ENCODE data around the gene SLC10A7. TPM values are rescaled to one million over a fixed set of nuclear protein-coding genes. Genes with fewer than 3 reads are reported as not detected.

The SLC10A7 gene
- total RNA-seq, 2 experiments from 2014 or later: 10.7 to 11.0 TPM

- Mint-ChIP-seq H3K9me3 (no peaks in the 10 kb centered on the region), H3K27me3 (no peaks in the 10 kb centered on the region), H3K4me3 (no peak overlapping the region), H3K27ac (no peak overlapping the region), H3K36me3 (ENCODE audit: low read depth) (no peaks in the 10 kb centered on the region), H3K4me1 (ENCODE audit: low read depth) (peaks cover 14% of the 10 kb centered on the region)
- no peak for TF ChIP-seq CTCF (IDR thresholded peaks at IDR 0.05)
- ChIA-PET CTCF (no interaction called here), POLR2A (no interaction called here)
- intact Hi-C loops (cut with micrococcal nuclease): no loop called here
- ATAC-seq (no peak), DNase-seq (no peak)
Observed at GRCh38 chr4:146238107-146238506, 283.6 kb downstream of the SLC10A7 start.

- TF ChIP-seq CTCF (IDR thresholded peaks at IDR 0.05): no peak
- Mint-ChIP-seq H3K4me3 (no peak overlapping the region), H3K9me3 (peaks cover 2% of the 10 kb centered on the region), H3K4me1 (ENCODE audit: low read depth) (peaks cover 7% of the 10 kb centered on the region), H3K36me3 (ENCODE audit: low read depth) (no peaks in the 10 kb centered on the region), H3K27ac (no peak overlapping the region), H3K27me3 (no peaks in the 10 kb centered on the region)
- POLR2A ChIA-PET: no interaction called here
- intact Hi-C loops (cut with micrococcal nuclease): no loop called here
- CTCF ChIA-PET: no interaction called here
- DNase-seq (no peak), ATAC-seq (no peak)
Observed at GRCh38 chr4:146237092-146237491, 284.6 kb downstream of the SLC10A7 start.

GRCh38 chr4:146236216-146236615, 285.5 kb downstream of the SLC10A7 start:
- peaks cover 2% of the 10 kb centered on the region for H3K9me3 Mint-ChIP-seq
- no peaks in the 10 kb centered on the region for H3K27me3 Mint-ChIP-seq
- DNase-seq: no peak
- CTCF ChIA-PET: interaction anchor here (0.9 kb wide), 1 partner anchor 11 kb away, joined by 3 read pairs; no protein-coding TSS in a partner anchor
- no peak for TF ChIP-seq CTCF (IDR thresholded peaks at IDR 0.05)
- ATAC-seq: no peak
- H3K4me1 Mint-ChIP-seq (ENCODE audit: low read depth): peaks cover 3% of the 10 kb centered on the region
- H3K27ac Mint-ChIP-seq: no peak overlapping the region
- H3K4me3 Mint-ChIP-seq: no peak overlapping the region
- H3K36me3 Mint-ChIP-seq (ENCODE audit: low read depth): no peaks in the 10 kb centered on the region
- intact Hi-C loops (cut with micrococcal nuclease): no loop called here
- POLR2A ChIA-PET: no interaction called here

- Mint-ChIP-seq H3K27ac (no peak overlapping the region), H3K27me3 (no peaks in the 10 kb centered on the region), H3K36me3 (ENCODE audit: low read depth) (no peaks in the 10 kb centered on the region), H3K4me3 (no peak overlapping the region), H3K9me3 (peaks cover 2% of the 10 kb centered on the region), H3K4me1 (ENCODE audit: low read depth) (no peaks in the 10 kb centered on the region)
- ChIA-PET CTCF (interaction anchor here (0.9 kb wide), 1 partner anchor 12 kb away, joined by 3 read pairs; no protein-coding TSS in a partner anchor), POLR2A (no interaction called here)
- ATAC-seq (no peak), DNase-seq (no peak)
- intact Hi-C loops (cut with micrococcal nuclease): no loop called here
- no peak for TF ChIP-seq CTCF (IDR thresholded peaks at IDR 0.05)
Observed at GRCh38 chr4:146235654-146236177, 286.0 kb downstream of the SLC10A7 start.

- ATAC-seq: no peak
- peaks cover 2% of the 10 kb centered on the region for H3K9me3 Mint-ChIP-seq
- no peaks in the 10 kb centered on the region for H3K27me3 Mint-ChIP-seq
- no peak overlapping the region for H3K4me3 Mint-ChIP-seq
- POLR2A ChIA-PET: no interaction called here
- DNase-seq: no peak
- no peaks in the 10 kb centered on the region for H3K36me3 Mint-ChIP-seq (ENCODE audit: low read depth)
- CTCF ChIA-PET: interaction anchor here (1.4 kb wide), 1 partner anchor 10 kb away, joined by 3 read pairs; no protein-coding TSS in a partner anchor
- TF ChIP-seq CTCF (IDR thresholded peaks at IDR 0.05): no peak
- H3K27ac Mint-ChIP-seq: no peak overlapping the region
- intact Hi-C loops (cut with micrococcal nuclease): no loop called here
- no peaks in the 10 kb centered on the region for H3K4me1 Mint-ChIP-seq (ENCODE audit: low read depth)
Observed at GRCh38 chr4:146232131-146232722, 289.5 kb downstream of the SLC10A7 start.

Measured in activated CD8-positive, alpha-beta T cell treated with anti-CD3 and anti-CD28 coated beads for 36 hours (primary cell).